ENCODE results near the gene FCGR1A.
A peak's percentile ranks its signal among the peaks of the same experiment; 100 is the strongest.
"Not testable (repeated sequence)": the region's sequence is repeated elsewhere in the genome, so short reads cannot be mapped to it uniquely, and the experiment has no call there.

GRCh38 chr1:149792502-149792901, 10.0 kb downstream of the FCGR1A start:
- peak in 4 of 5 experiments; percentile 32 to 77 (median 44) for TF ChIP-seq CTCF (IDR thresholded peaks at IDR 0.05)
- TF ChIP-seq EP300 (IDR thresholded peaks at IDR 0.05; ENCODE audit: low read depth): not testable (repeated sequence)

Measured in transverse colon (tissue), 3 donors.